B cell (primary cell): Measurements from ENCODE around the gene UGT1A4. TPM values are rescaled to one million over a fixed set of nuclear protein-coding genes. Genes with fewer than 3 reads are reported as not detected.
"Not testable (repeated sequence)": the region's sequence is repeated elsewhere in the genome, so short reads cannot be mapped to it uniquely, and the experiment has no call there.

Experiments
- ATAC-seq: fragments of 200-7000 bp; cut with Tn5 transposase; one replicate; pipeline ENCODE4 v1.10.0; 2021; ENCODE audit warnings: low read depth, mild to moderate bottlenecking, moderate number of reproducible peaks, moderate library complexity
- CTCF ChIA-PET: fragments of 350-600 bp; sonication (Branson Sonifier 250); formaldehyde crosslinking; loops from one replicate; lab custom pipeline; 2021; ENCODE audit warnings: antibody characterized with exemption, inconsistent platforms; lab: Charles Lee
- POLR2A ChIA-PET: fragments of 350-600 bp; sonication (Branson Sonifier 250); formaldehyde crosslinking; loops from one replicate; lab custom pipeline; 2021; ENCODE audit warnings: antibody characterized with exemption; lab: Charles Lee
- DNase-seq: peaks from one replicate; pipeline ENCODE4 v3.0.0; 2013
- H2AFZ ChIP-seq: 2 replicates; pipeline ENCODE4 v1.6.1; 2012; ENCODE audit warnings: mild to moderate bottlenecking, low read depth, low read length; ENCODE audit not compliant: insufficient read depth, poor library complexity, severe bottlenecking
- H3K27ac ChIP-seq, 2 donors: 1 replicate in 1 of 2; 2 replicates in 1 of 2; pipeline ENCODE4 v1.5.1; 2012 to 2013; ENCODE audit warnings: low read length in 2 of 2, mild to moderate bottlenecking in 2 of 2, moderate library complexity in 1 of 2
- H3K27me3 ChIP-seq, 4 experiments: fragments of 200-600 bp in 1 of 4; sonication (generic) in 1 of 4; replicated peaks in 1 of 4; 1 replicate in 2 of 4; 2 replicates in 2 of 4; pipeline versions ENCODE4 v1.6.1 to v1.7.0; 2013 to 2016; ENCODE audit warnings: low read length in 3 of 4, mild to moderate bottlenecking in 2 of 4, mixed read lengths in 1 of 4, moderate library complexity in 1 of 4; ENCODE audit not compliant: insufficient read depth in 4 of 4, control insufficient read depth in 3 of 4; ENCODE audit errors: control extremely low read depth in 1 of 4
- H3K36me3 ChIP-seq, 2 experiments: replicated peaks in 1 of 2; 1 replicate in 1 of 2; 2 replicates in 1 of 2; pipeline versions ENCODE4 v1.6.1 to v1.7.1; 2013; ENCODE audit warnings: low read length in 1 of 2; ENCODE audit not compliant: insufficient read depth in 2 of 2, control insufficient read depth in 1 of 2; ENCODE audit errors: control extremely low read depth in 1 of 2, extremely low read depth in 1 of 2
- H3K4me1 ChIP-seq, 2 donors: fragments of 200-600 bp in 1 of 2; sonication (generic) in 1 of 2; 1 replicate in 1 of 2; 2 replicates in 1 of 2; pipeline versions ENCODE4 v1.5.1 to v1.6.1; 2013 to 2017; ENCODE audit warnings: low read length in 2 of 2; ENCODE audit not compliant: control insufficient read depth in 2 of 2, insufficient read depth in 2 of 2
- H3K4me2 ChIP-seq: replicated peaks from 2 replicates; pipeline ENCODE3; 2012; ENCODE audit warnings: mild to moderate bottlenecking, low read depth, low read length; ENCODE audit not compliant: poor library complexity, severe bottlenecking
- H3K4me3 ChIP-seq, 5 experiments: fragments of 200-600 bp in 1 of 5; sonication (generic) in 1 of 5; 1 replicate in 3 of 5; 2 replicates in 2 of 5; pipeline versions ENCODE4 v1.5.1 to v1.7.0; 2011 to 2016; ENCODE audit warnings: low read length in 4 of 5, mild to moderate bottlenecking in 4 of 5, low read depth in 2 of 5, control low read depth in 1 of 5, moderate library complexity in 1 of 5; ENCODE audit not compliant: insufficient read depth in 1 of 5; ENCODE audit errors: control extremely low read depth in 1 of 5, extremely low read depth in 1 of 5
- H3K79me2 ChIP-seq: fragments of 200-600 bp; sonication (generic); one replicate; pipeline ENCODE4 v1.6.0; 2016; ENCODE audit warnings: low read length; ENCODE audit not compliant: control insufficient read depth, insufficient read depth
- H3K9ac ChIP-seq: fragments of 200-600 bp; sonication (generic); 2 replicates; pipeline ENCODE4 v1.6.1; 2017; ENCODE audit warnings: mild to moderate bottlenecking, low read length, moderate library complexity
- H3K9me3 ChIP-seq, 3 donors: one replicate each; pipeline versions ENCODE4 v1.6.1 to v1.7.1; 2013; ENCODE audit warnings: low read length in 2 of 3; ENCODE audit not compliant: control insufficient read depth in 2 of 3, insufficient read depth in 1 of 3; ENCODE audit errors: control extremely low read depth in 1 of 3
- H4K20me1 ChIP-seq: 2 replicates; pipeline ENCODE4 v1.6.0; 2012; ENCODE audit warnings: mild to moderate bottlenecking, low read length; ENCODE audit not compliant: insufficient read depth, control insufficient read depth, poor library complexity, severe bottlenecking
- H3K27ac Mint-ChIP-seq: one replicate; pipeline ENCODE4 v1.8.0; 2021; ENCODE audit warnings: mixed read lengths
- H3K27me3 Mint-ChIP-seq: one replicate; pipeline ENCODE4 v1.8.0; 2021; ENCODE audit warnings: mixed read lengths
- H3K4me1 Mint-ChIP-seq: one replicate; pipeline ENCODE4 v1.8.0; 2021; ENCODE audit warnings: mixed read lengths
- H3K4me3 Mint-ChIP-seq: one replicate; pipeline ENCODE4 v1.8.0; 2021; ENCODE audit warnings: mixed read lengths
- H3K9me3 Mint-ChIP-seq: one replicate; pipeline ENCODE4 v1.8.0; 2022; ENCODE audit warnings: mixed read lengths; ENCODE audit not compliant: insufficient read depth
- EZH2 ChIP-seq: IDR thresholded peaks from 2 replicates; pipeline ENCODE4 v1.6.1; 2012; ENCODE audit warnings: borderline replicate concordance, low read depth, mild to moderate bottlenecking, moderate library complexity, low read length; ENCODE audit not compliant: insufficient read depth, poor library complexity, severe bottlenecking
- WGBS: methylation state at CpG from one replicate; pipeline ENCODE4 v1.1.5; 2013; ENCODE audit warnings: missing lambda C conversion rate; ENCODE audit not compliant: insufficient coverage; 5-methylcytosine and 5-hydroxymethylcytosine counted together
- intact Hi-C: fragments of 100-400 bp; cut with micrococcal nuclease; formaldehyde crosslinking; loops from one replicate; pipeline ENCODE4 v1.10.0; 2022
- polyA plus RNA-seq: library from polyadenylated mRNA; depleted of rRNA; stranded (reverse); fragments of >200 nt; gene quantifications from 2 replicates; pipeline ENCODE4 v1.2.3, GENCODE V29; 2012
- total RNA-seq, 2 donors: library from RNA; stranded (reverse); fragments of 120-200 nt in 1 of 2; gene quantifications; 1 replicate in 1 of 2; 2 replicates in 1 of 2; pipeline versions ENCODE4 v1.2.3 to v1.2.4, GENCODE V29; 2013 to 2022
- TF ChIP-seq, protein P1 (sequence below): fragments of 200-600 bp; IDR thresholded peaks from one replicate; pipeline ENCODE4 v1.8.0; 2022; ENCODE audit warnings: antibody characterized with exemption, mild to moderate bottlenecking

UGT1A4 gene
- total and polyA plus RNA-seq, 2 donors (not counting 1 experiment from before 2014, with no cell fraction given): not detected

DNA sequence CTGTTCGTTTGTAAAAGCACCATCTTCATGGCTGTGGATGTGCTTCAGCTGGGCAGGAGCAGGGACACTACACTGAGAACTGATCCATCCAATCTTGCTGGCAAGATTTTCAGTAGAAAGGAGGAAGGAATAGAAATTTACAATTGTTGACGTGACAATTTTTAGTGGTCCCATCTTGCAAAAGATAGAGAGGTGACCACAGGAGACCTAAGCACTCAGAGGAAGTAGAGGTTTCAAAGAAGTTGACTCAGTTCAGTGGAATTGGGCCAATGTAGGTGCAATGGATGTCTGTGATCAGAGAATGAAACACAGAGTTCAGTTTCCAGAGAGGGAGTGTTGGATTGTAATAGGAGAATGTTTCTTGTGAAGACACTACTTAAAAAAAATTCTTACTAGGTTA, 4.4 kb upstream of the UGT1A4 start:
- H3K9me3 Mint-ChIP-seq: no peaks in the 10 kb centered on the region
- no peak overlapping the region for H3K4me3 Mint-ChIP-seq
- POLR2A ChIA-PET: no interaction called here
- CTCF ChIA-PET: no interaction called here
- H2AFZ ChIP-seq: no peak overlapping the region
- TF ChIP-seq, protein P1, sequence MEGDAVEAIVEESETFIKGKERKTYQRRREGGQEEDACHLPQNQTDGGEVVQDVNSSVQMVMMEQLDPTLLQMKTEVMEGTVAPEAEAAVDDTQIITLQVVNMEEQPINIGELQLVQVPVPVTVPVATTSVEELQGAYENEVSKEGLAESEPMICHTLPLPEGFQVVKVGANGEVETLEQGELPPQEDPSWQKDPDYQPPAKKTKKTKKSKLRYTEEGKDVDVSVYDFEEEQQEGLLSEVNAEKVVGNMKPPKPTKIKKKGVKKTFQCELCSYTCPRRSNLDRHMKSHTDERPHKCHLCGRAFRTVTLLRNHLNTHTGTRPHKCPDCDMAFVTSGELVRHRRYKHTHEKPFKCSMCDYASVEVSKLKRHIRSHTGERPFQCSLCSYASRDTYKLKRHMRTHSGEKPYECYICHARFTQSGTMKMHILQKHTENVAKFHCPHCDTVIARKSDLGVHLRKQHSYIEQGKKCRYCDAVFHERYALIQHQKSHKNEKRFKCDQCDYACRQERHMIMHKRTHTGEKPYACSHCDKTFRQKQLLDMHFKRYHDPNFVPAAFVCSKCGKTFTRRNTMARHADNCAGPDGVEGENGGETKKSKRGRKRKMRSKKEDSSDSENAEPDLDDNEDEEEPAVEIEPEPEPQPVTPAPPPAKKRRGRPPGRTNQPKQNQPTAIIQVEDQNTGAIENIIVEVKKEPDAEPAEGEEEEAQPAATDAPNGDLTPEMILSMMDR: no peak
- no peak for TF ChIP-seq EZH2
- H3K4me3 ChIP-seq: no peak overlapping the region
- H3K9me3 ChIP-seq: no peaks in the 10 kb centered on the region
- DNase-seq: no peak
- no peak overlapping the region for H3K27ac Mint-ChIP-seq
- peaks cover 0 to 8% (median 0%) of the 10 kb centered on the region in 4 experiments for H3K27me3 ChIP-seq
- ATAC-seq: no peak
- peaks cover 3% of the 10 kb centered on the region for H3K4me1 Mint-ChIP-seq
- intact Hi-C loops: no loop called here
- no peak overlapping the region for H3K27ac ChIP-seq
- H3K36me3 ChIP-seq: no peaks in the 10 kb centered on the region
- H3K9ac ChIP-seq: no peak overlapping the region
- H3K4me2 ChIP-seq: no peak overlapping the region
- 78% methylated on average over 2 of the region's 2 CpGs for WGBS
- no peaks in the 10 kb centered on the region for H3K4me1 ChIP-seq
- H3K27me3 Mint-ChIP-seq: peaks cover 35% of the 10 kb centered on the region
- no peaks in the 10 kb centered on the region for H4K20me1 ChIP-seq
- H3K79me2 ChIP-seq: no peaks in the 10 kb centered on the region

DNA sequence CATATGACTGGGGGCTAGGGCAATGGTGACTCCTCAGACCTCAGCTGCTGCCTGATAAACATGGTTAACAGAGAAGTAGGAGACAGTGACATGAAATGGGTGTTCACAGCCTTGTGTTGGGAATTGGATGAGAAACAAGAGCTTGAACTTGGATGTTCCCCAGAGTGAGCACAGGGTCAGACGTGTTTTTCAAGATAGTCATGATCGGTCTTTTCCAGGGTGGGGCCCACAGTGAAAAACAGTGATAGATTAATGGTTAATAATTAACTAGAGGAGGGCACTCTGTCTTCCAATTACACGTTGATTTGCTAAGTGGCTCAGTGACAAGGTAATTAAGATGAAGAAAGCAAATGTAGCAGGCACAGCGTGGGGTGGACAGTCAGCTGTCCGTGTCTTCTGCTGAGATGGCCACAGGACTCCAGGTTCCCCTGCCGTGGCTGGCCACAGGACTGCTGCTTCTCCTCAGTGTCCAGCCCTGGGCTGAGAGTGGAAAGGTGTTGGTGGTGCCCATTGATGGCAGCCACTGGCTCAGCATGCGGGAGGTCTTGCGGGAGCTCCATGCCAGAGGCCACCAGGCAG, 10.3 kb downstream of the UGT1A4 start, which contains the start of gene UGT1A3:
Gene UGT1A3, plus strand, starts transcription at position 320 of the 579 bp plus-strand sequence. Its CDS starts 85 bp downstream, at position 405.
- Mint-ChIP-seq H3K27me3 (peaks cover 27% of the 10 kb centered on the region), H3K27ac (no peak within 1 kb of the TSS), H3K4me3 (no peak within 1 kb of the TSS), H3K9me3 (no peaks in the 10 kb centered on the region), H3K4me1 (no peaks in the 10 kb centered on the region)
- POLR2A ChIA-PET: no interaction called here
- Histone ChIP-seq H4K20me1 (no peaks in the 10 kb centered on the region), H2AFZ (no peak within 1 kb of the TSS), H3K4me1 (no peaks in the 10 kb centered on the region), H3K9me3 (no peaks in the 10 kb centered on the region), H3K27ac (no peak within 1 kb of the TSS), H3K27me3 (peaks cover 0 to 5% (median 0%) of the 10 kb centered on the region in 4 experiments), H3K4me2 (no peak within 1 kb of the TSS), H3K4me3 (no peak within 1 kb of the TSS), H3K36me3 (no peaks in the 10 kb centered on the region), H3K9ac (no peak within 1 kb of the TSS), H3K79me2 (no peaks in the 10 kb centered on the region)
- ATAC-seq: no peak
- CTCF ChIA-PET: no interaction called here
- TF ChIP-seq EZH2: no peak
- TF ChIP-seq, protein P1: no peak
- 90% methylated on average over 8 of the region's 8 CpGs for WGBS
- no peak for DNase-seq
- intact Hi-C loops: no loop called here

DNA sequence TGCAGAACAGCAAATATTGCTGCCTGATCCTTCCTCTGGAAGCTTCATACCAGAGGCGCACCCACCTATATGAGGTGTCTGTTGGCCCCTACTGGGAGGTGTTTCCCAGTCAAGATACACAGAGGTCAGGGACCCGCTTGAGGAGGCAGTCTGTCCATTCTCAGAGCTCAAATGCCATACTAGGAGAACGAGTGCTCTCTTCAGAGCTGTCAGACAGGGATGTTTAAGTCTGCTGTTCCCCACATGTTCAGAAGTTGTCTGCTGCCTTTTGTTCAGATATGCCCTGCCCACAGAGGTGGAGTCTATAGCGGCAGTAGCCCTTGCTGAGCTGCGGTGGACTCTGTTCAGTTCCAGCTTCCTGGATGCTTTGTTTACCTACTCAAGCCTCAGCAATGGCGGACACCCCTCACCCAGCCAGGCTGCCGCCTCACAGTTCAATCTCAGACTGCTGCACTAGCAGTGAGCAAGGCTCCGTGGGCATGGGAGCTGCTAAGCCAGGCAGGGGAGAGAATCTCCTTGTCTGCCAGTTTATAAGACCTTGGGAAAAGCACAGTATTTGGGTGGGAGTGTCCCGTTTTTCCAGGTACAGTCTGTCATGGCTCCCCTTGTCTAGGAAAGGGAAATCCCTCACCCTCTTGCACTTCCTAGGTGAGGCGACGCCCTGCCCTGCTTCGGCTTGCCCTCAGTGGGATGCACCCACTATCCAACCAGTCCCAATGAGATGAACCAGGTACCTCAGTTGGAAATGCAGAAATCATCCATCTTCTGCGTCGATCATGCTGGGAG, 18.5 kb downstream of the UGT1A4 start:
- DNase-seq, H3K79me2 ChIP-seq, ATAC-seq, H3K27ac Mint-ChIP-seq, CTCF ChIA-PET, H4K20me1 ChIP-seq, H3K9ac ChIP-seq, H3K27ac ChIP-seq, H3K36me3 ChIP-seq, H3K4me3 Mint-ChIP-seq, H3K4me1 Mint-ChIP-seq, H3K4me2 ChIP-seq, H3K4me1 ChIP-seq, H3K9me3 ChIP-seq, H3K4me3 ChIP-seq, H3K9me3 Mint-ChIP-seq, H3K27me3 ChIP-seq, POLR2A ChIA-PET, intact Hi-C loops, H2AFZ ChIP-seq: not testable (repeated sequence)
- 94% methylated on average over 12 of the region's 14 CpGs for WGBS
- peaks cover 55% of the 10 kb centered on the region for H3K27me3 Mint-ChIP-seq
